ENCODE measurements around the gene FTCD. TPM values are rescaled to one million over a fixed set of nuclear protein-coding genes. Genes with fewer than 3 reads are reported as not detected.

Gene FTCD
- total RNA-seq, 1 experiment from 2014 or later, result 6.7 TPM

GRCh38 chr21:46184625-46185555 is 29.5 kb upstream of the FTCD start:
- Mint-ChIP-seq H3K4me3 (peak overlapping the region; percentile 74 to 89), H3K9me3 (no peaks in the 10 kb centered on the region), H3K36me3 (ENCODE audit: insufficient read depth in 1 of 3, low read depth in 3 of 3) (peaks cover 4 to 15% (median 8%) of the 10 kb centered on the region in 3 experiments; a peak in 6 of 7 replicates), H3K4me1 (peaks cover 29 to 35% of the 10 kb centered on the region in 2 experiments), H3K27me3 (ENCODE audit: low read depth) (no peaks in the 10 kb centered on the region), H3K27ac (peak overlapping the region; percentile 89 to 99 (median 96); a peak in 6 of 7 replicates)
- Histone ChIP-seq H3T11ph (ENCODE audit: low read length) (no peak overlapping the region), H4K20me1 (ENCODE audit: control insufficient read depth, insufficient read depth, insufficient read length) (no peaks in the 10 kb centered on the region), H3K56ac (ENCODE audit: insufficient read length, low read depth, low read length) (no peak overlapping the region), H3K23me2 (ENCODE audit: insufficient read length, low read depth, low read length, poor library complexity, severe bottlenecking) (peaks cover 7% of the 10 kb centered on the region), H3K27me3 (ENCODE audit: insufficient read depth, low read length) (no peaks in the 10 kb centered on the region), H3K9me3 (ENCODE audit: control insufficient read depth, low read depth, low read length) (no peaks in the 10 kb centered on the region), H3K4ac (ENCODE audit: low read depth, low read length) (no peak overlapping the region), H3K9ac (ENCODE audit: extremely low read depth, insufficient read length, low read length) (no peak overlapping the region), H2AK5ac (ENCODE audit: insufficient read length, low read length) (no peak overlapping the region), H3K27ac (ENCODE audit: insufficient read length, low read depth, low read length) (no peak overlapping the region), H3K18ac (ENCODE audit: insufficient read length, low read depth, low read length) (no peak overlapping the region), H4K91ac (ENCODE audit: insufficient read length, low read depth, low read length) (no peak overlapping the region), H4K8ac (replicated peaks; ENCODE audit: insufficient read length, low read depth, low read length) (no peak overlapping the region), H2BK5ac (ENCODE audit: insufficient read length, low read length) (no peak overlapping the region), H3K14ac (ENCODE audit: insufficient read depth, low read length) (no peak overlapping the region), H4K5ac (ENCODE audit: insufficient read length, low read depth, low read length) (no peak overlapping the region), H2AFZ (ENCODE audit: low read length) (no peak overlapping the region), H3K79me1 (ENCODE audit: insufficient read depth, low read depth, low read length, poor library complexity, severe bottlenecking) (no peaks in the 10 kb centered on the region), H2BK20ac (ENCODE audit: low read depth, low read length, poor library complexity, severe bottlenecking) (no peak overlapping the region), H3K4me1 (ENCODE audit: insufficient read depth, low read length) (peaks cover 4% of the 10 kb centered on the region; the same call in 1 of the 2 replicates), H2BK15ac (ENCODE audit: low read depth, low read length) (no peak overlapping the region), H2BK12ac (ENCODE audit: insufficient read length, low read depth, low read length) (no peak overlapping the region), H3K23ac (ENCODE audit: insufficient read length, low read depth, low read length) (no peak overlapping the region), H3K79me2 (ENCODE audit: insufficient read depth, low read length) (no peaks in the 10 kb centered on the region), H3K4me2 (ENCODE audit: insufficient read depth, insufficient read length, low read length) (peak overlapping the region; percentile 61), H2BK120ac (ENCODE audit: low read depth, low read length, poor library complexity, severe bottlenecking) (no peak overlapping the region)
- WGBS (ENCODE audit: extremely low coverage, insufficient read length, low lambda C conversion rate), result no CpG with 5 or more reads among the region's 30 CpGs
- TF ChIP-seq CTCF (conservative IDR thresholded peaks at IDR 0.05), result no peak
- peak; percentile 95 for DNase-seq
